Sigmoid colon (tissue), 4 donors: ENCODE results near the gene RNFT2.

Source experiments
- POLR2A ChIP-seq, 2 donors: fragments of 450-650 bp; IDR thresholded peaks; one replicate each; pipeline ENCODE4 v1.6.1; 2016; ENCODE audit warnings: antibody characterized with exemption in 2 of 2, mild to moderate bottlenecking in 2 of 2, moderate library complexity in 2 of 2
- POLR2AphosphoS5 ChIP-seq, 4 donors: sonication (generic); formaldehyde crosslinking; IDR thresholded peaks; one replicate each; pipeline ENCODE4 v1.6.1; 2017; ENCODE audit warnings: antibody characterized with exemption in 4 of 4
- TF ChIP-seq, protein P1 (sequence below), 4 experiments: fragments of 450-650 bp in 3 of 4; fragments of 200-600 bp in 1 of 4; IDR thresholded peaks; one replicate each; pipeline ENCODE4 v1.5.1; 2016 to 2019; ENCODE audit warnings: antibody characterized with exemption in 4 of 4, mild to moderate bottlenecking in 3 of 4, moderate library complexity in 2 of 4

DNA sequence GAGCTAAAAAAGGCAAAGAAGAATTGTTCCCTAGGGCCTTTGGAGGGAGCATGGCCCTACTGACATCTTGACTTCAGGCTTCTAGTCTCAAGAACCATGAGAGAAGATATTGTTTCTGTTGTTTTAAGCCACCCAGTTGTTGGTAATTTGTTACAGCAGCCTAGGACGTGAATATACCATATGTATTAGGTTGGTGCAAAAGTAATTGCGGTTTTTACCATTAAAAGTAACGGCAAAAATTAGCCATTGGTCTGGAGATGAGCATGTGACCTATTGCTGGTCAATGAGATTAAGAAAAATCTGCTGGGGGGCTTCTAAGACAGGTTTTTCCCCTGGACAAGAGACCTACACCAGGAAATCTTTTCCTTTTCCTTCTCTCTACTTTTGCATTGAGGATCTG, 152.9 kb downstream of the RNFT2 start:
- TF ChIP-seq, protein P1, sequence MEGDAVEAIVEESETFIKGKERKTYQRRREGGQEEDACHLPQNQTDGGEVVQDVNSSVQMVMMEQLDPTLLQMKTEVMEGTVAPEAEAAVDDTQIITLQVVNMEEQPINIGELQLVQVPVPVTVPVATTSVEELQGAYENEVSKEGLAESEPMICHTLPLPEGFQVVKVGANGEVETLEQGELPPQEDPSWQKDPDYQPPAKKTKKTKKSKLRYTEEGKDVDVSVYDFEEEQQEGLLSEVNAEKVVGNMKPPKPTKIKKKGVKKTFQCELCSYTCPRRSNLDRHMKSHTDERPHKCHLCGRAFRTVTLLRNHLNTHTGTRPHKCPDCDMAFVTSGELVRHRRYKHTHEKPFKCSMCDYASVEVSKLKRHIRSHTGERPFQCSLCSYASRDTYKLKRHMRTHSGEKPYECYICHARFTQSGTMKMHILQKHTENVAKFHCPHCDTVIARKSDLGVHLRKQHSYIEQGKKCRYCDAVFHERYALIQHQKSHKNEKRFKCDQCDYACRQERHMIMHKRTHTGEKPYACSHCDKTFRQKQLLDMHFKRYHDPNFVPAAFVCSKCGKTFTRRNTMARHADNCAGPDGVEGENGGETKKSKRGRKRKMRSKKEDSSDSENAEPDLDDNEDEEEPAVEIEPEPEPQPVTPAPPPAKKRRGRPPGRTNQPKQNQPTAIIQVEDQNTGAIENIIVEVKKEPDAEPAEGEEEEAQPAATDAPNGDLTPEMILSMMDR (IDR thresholded peaks at IDR 0.05) = no peak
- no peak for TF ChIP-seq POLR2A (IDR thresholded peaks at IDR 0.05)
- TF ChIP-seq POLR2AphosphoS5 (IDR thresholded peaks at IDR 0.05) = no peak
